ENCODE data around the gene DNASE1L3.

DNASE1L3 gene

DNA sequence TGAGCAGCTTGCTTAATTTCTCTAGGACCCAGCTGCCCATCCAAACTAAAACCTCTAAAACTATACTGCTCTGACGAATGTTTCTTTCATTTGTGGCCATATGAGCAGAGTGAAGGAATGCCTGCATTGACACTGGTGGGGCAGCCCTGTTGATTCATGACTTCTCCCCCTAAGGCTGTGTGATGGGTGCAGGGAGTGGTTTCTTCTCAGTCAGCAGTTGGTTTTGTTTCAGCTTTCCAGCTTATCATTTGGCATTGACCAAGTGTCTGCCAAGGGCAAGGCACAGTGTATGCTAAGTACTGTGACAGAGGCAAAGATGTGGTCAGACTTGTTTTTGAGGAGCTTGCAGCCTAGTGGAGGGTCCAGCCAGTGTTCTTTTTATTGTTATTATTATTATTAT lies 31.6 kb upstream of the DNASE1L3 start:
- ChIA-PET POLR2A (no interaction called here), CTCF (interaction anchor here (0.9 to 1.6 kb wide), 4 partner anchors 13 to 58 kb away, joined by 4 to 6 read pairs (median 4); no protein-coding TSS in a partner anchor)
- no peak overlapping the region for H3K4me3 ChIP-seq (ENCODE audit: low read depth, low read length)
- no peak for DNase-seq (ENCODE audit: low read depth, low spot score)
- TF ChIP-seq, protein P1, sequence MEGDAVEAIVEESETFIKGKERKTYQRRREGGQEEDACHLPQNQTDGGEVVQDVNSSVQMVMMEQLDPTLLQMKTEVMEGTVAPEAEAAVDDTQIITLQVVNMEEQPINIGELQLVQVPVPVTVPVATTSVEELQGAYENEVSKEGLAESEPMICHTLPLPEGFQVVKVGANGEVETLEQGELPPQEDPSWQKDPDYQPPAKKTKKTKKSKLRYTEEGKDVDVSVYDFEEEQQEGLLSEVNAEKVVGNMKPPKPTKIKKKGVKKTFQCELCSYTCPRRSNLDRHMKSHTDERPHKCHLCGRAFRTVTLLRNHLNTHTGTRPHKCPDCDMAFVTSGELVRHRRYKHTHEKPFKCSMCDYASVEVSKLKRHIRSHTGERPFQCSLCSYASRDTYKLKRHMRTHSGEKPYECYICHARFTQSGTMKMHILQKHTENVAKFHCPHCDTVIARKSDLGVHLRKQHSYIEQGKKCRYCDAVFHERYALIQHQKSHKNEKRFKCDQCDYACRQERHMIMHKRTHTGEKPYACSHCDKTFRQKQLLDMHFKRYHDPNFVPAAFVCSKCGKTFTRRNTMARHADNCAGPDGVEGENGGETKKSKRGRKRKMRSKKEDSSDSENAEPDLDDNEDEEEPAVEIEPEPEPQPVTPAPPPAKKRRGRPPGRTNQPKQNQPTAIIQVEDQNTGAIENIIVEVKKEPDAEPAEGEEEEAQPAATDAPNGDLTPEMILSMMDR (IDR thresholded peaks at IDR 0.05; ENCODE audit: insufficient read depth, low read length, missing control alignments): no peak

DNA sequence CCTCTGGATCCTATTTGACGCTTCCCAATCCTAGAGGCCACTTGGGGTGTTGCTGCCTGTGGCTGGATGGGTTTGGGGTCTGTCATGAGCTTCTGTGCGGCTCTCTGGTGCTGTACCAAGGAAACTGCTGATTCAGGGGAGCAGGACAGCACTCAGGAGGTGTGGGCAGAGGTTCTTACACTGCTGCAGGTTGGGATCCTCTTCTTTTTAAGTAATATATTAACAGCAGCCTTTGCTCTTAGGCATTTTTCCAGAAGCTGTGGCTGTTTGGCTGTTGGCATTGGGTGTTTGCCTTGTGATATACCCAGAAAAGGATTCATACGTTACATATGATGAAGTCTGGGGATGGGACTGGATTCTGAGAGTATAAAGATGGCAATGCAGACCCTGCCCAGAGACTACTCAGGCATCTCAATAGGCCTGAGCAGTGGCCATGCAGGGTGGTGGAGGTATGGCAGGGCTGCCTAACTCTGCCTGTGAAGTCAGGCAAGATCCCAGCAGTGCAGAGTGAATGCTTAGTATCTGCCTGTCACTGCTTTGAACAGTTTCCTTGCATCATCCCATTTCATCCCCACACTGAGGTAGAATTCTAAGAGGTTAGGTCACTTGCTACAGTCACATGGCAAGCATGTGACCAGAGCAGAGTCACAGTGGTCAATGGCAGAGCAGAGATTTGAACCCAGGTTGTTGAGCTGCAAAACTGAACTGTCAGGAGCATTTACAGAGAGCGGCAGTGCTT lies 30.7 kb upstream of the DNASE1L3 start:
- ChIA-PET POLR2A (no interaction called here), CTCF (interaction anchor here (1.0 to 1.6 kb wide), 3 partner anchors 9 to 24 kb away, joined by 4 read pairs; no protein-coding TSS in a partner anchor)
- no peak for DNase-seq (ENCODE audit: low read depth, low spot score)
- no peak overlapping the region for H3K4me3 ChIP-seq (ENCODE audit: low read depth, low read length)
- TF ChIP-seq, protein P1 (IDR thresholded peaks at IDR 0.05; ENCODE audit: insufficient read depth, low read length, missing control alignments): no peak

DNA sequence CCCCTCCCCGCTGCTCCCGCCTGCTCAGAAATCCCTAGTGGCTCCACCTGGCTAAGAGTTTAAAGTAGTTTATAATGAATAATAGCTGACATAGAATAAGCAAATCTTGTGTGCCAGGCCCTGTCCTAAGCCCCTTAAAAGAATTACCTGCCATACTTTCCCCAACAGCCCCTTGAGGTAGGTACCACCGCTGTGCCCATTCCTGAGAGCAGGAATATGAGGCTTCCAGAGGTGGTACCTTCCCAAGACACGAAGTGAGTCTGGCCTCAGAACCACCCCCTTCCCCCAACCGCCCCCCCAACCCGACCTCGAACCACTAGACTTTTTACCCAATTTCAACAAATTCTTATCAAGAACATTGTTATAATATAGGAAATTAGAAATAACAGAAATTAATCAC lies 28.1 kb upstream of the DNASE1L3 start:
- TF ChIP-seq, protein P1 (IDR thresholded peaks at IDR 0.05; ENCODE audit: insufficient read depth, low read length, missing control alignments): no peak
- DNase-seq (ENCODE audit: low read depth, low spot score): no peak
- POLR2A ChIA-PET: interaction anchor here (1.7 kb wide), 1 partner anchor 22 kb away, joined by 5 read pairs; no protein-coding TSS in a partner anchor
- CTCF ChIA-PET: interaction anchor here (1.4 to 3.6 kb wide), 6 partner anchors 11 to 68 kb away, joined by 3 to 20 read pairs (median 9); partner anchors contain the start of genes HTD2 and RPP14
- no peak overlapping the region for H3K4me3 ChIP-seq (ENCODE audit: low read depth, low read length)

DNA sequence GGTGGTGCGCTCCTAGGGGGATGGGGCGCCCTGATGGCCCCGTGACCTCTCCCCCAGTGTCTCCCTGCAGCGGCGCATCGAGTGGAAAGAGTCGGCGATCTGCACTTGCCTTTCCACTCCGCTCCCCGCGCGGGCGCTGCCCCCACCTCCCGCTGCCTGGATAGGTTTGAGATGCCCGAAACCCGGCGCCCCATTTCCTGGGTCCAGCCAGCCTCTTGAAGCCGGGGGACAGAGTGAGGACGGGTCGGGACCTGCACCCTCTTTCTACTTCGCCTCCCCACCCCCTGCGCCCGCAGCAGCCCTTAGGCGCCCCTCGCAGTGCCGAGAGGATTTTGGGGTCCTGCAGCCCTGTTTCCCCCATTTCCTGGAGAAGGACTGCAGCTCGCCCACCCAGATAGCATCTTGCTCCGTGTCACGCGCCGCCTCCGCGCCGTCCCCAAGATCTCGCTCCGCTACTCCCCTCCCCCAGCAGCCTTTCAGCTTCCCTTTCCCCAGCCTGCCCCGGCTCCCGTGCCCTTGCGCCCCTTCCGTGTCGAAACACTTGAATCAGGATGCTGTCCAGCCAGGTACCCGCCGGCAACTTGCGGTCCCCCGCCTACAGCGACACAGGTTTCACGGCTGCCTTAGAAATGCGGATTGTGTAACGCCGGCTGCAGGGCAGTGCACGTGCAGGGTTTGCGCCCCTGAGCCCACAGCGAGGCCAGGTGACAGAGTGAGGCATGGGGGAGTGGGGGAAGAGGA lies 27.3 kb upstream of the DNASE1L3 start:
- ChIA-PET POLR2A (interaction anchor here (0.7 to 1.7 kb wide), 3 partner anchors 23 to 179 kb away, joined by 3 to 5 read pairs (median 3); no protein-coding TSS in a partner anchor), CTCF (interaction anchor here (1.4 to 3.6 kb wide), 6 partner anchors 12 to 68 kb away, joined by 3 to 20 read pairs (median 9); partner anchors contain the start of genes HTD2 and RPP14)
- no peak for DNase-seq (ENCODE audit: low read depth, low spot score)
- TF ChIP-seq, protein P1 (IDR thresholded peaks at IDR 0.05; ENCODE audit: insufficient read depth, low read length, missing control alignments): no peak
- peak overlapping the region; percentile 81 for H3K4me3 ChIP-seq (ENCODE audit: low read depth, low read length)

DNA sequence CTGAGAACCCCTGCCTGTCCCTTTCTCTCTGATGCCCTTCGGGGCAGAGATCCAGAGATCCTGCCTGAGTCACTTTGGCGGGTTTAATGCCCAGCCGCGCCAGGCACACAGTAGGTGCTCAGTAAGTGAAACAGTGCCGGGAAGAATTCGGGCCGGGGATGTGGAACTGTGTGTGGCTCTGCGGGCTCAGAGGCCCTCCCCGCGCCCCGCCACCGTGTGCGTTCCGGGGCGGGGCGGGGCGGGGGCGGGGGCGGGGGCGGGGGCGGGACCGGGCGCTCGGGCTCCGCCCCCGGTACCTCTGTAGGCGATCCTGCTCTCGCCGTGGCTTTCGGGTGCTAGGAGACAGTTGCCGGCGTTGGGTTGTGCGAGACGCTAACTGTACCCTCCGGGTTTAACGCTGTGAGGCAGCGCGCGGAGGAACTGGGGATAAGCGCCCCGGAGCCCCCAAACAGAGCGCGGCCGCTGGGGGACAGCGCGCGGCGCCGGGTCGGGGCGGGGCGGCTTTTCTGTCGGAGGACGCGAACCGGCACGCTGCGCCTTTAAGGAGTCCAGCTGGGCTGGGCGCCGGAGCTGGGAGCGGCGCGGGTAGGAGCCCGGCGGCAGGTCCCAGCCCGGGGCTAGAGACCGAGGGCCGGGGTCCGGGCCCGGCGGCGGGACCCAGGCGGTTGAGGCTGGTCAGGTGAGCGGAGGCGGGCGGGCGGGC lies 26.6 kb upstream of the DNASE1L3 start, which contains the start of gene ABHD6:
TSS of gene ABHD6 (plus strand) at position 555 of the 703 bp plus-strand sequence. CDS start 18,795 bp downstream, outside the sequence.
- TF ChIP-seq, protein P1 (IDR thresholded peaks at IDR 0.05; ENCODE audit: insufficient read depth, low read length, missing control alignments): peak; percentile 33
- peak within 1 kb of the TSS; percentile 81 for H3K4me3 ChIP-seq (ENCODE audit: low read depth, low read length)
- ChIA-PET CTCF (interaction anchor here (2.1 to 3.6 kb wide), 4 partner anchors 20 to 69 kb away, joined by 6 to 20 read pairs (median 14); partner anchors contain the start of genes HTD2 and RPP14), POLR2A (interaction anchor here (0.7 to 1.7 kb wide), 3 partner anchors 23 to 178 kb away, joined by 3 to 5 read pairs (median 3); no protein-coding TSS in a partner anchor)
- no peak for DNase-seq (ENCODE audit: low read depth, low spot score)

All from AG04449 (cell line).